Measurements from ENCODE around the gene VASP.

DNA sequence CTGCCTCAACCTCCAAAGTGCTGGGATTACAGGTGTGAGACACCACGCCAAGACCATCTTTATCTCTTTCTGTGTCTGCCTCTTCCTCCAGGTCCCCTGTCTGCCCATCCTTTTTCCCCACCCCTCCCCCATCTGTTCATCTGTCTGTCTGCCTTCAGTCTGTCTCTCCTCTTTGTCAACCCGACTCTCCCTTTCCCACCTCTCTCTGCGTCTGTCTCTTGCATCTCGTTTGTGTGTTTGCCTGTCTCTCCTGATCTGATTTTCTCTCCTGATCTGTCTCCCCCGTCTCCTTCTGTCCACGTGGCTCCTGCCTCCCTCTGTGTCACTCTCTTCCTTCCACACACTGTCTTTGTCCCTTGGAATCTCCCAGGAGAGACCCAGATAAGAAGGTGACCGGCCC lies 10.0 kb downstream of the VASP start:
- TF ChIP-seq, protein P1, sequence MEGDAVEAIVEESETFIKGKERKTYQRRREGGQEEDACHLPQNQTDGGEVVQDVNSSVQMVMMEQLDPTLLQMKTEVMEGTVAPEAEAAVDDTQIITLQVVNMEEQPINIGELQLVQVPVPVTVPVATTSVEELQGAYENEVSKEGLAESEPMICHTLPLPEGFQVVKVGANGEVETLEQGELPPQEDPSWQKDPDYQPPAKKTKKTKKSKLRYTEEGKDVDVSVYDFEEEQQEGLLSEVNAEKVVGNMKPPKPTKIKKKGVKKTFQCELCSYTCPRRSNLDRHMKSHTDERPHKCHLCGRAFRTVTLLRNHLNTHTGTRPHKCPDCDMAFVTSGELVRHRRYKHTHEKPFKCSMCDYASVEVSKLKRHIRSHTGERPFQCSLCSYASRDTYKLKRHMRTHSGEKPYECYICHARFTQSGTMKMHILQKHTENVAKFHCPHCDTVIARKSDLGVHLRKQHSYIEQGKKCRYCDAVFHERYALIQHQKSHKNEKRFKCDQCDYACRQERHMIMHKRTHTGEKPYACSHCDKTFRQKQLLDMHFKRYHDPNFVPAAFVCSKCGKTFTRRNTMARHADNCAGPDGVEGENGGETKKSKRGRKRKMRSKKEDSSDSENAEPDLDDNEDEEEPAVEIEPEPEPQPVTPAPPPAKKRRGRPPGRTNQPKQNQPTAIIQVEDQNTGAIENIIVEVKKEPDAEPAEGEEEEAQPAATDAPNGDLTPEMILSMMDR (conservative IDR thresholded peaks at IDR 0.05 in 1 of 2, IDR thresholded peaks at IDR 0.05 in 1 of 2; ENCODE audit: extremely low read depth in 1 of 2, insufficient read depth in 1 of 2, low read depth in 1 of 2, low read length in 2 of 2): no peak
- TF ChIP-seq EZH2 (IDR thresholded peaks at IDR 0.05; ENCODE audit: borderline replicate concordance, low read length): no peak
